HCT116 (cell line): ENCODE data around the gene UBE4A. TPM values are rescaled to one million over a fixed set of nuclear protein-coding genes. Genes with fewer than 3 reads are reported as not detected.
A peak's percentile ranks its signal among the peaks of the same experiment; 100 is the strongest.

Experiments used
- ATAC-seq: fragments of 200-7000 bp; cut with Tn5 transposase; 2 replicates; pipeline ENCODE4 v1.9.1; 2020; ENCODE audit warnings: mild to moderate bottlenecking, moderate library complexity
- BruUV-seq: library from RNA; stranded (reverse); fragments of 400-500 nt; replicated peaks from 2 replicates; lab custom pipeline; 2021; lab: Mats Ljungman, UMichigan
- CTCF ChIA-PET: fragments of 300-600 bp; sonication (Branson Sonifier 250); formaldehyde crosslinking; loops from one replicate; lab custom pipeline; 2021; ENCODE audit warnings: antibody characterized with exemption; lab: Charles Lee
- POLR2A ChIA-PET: fragments of 300-600, 350-600 bp; sonication (Branson Sonifier 250); formaldehyde crosslinking; loops from one replicate; lab custom pipeline; 2021; ENCODE audit warnings: antibody characterized with exemption; lab: Charles Lee
- RAD21 ChIA-PET, 2 experiments: fragments of 300-600 bp; sonication (Branson Sonifier 250); formaldehyde crosslinking; loops; one replicate each; lab custom pipeline; 2023; ENCODE audit warnings: low total read pairs in 2 of 2; ENCODE audit not compliant: uncharacterized antibody in 2 of 2, unreplicated experiment in 2 of 2, low non-redundant PET in 1 of 2; lab: Charles Lee
- DNase-seq: peaks from one replicate; pipeline ENCODE4 v3.0.0-alpha.2; 2010; ENCODE audit warnings: low read depth, low spot score
- H2AFZ ChIP-seq: fragments of 200-600 bp; shearing (Covaris generic), sonication (generic); 2 replicates; pipeline ENCODE4 v1.6.1; 2017; ENCODE audit warnings: low read depth, mixed run types, mixed read lengths, antibody characterized with exemption, low read length; ENCODE audit not compliant: poor library complexity, severe bottlenecking
- H3K27ac ChIP-seq: 2 replicates; pipeline ENCODE4 v1.5.1; 2012; ENCODE audit warnings: low read depth, low read length
- H3K27me3 ChIP-seq: fragments of 200-600 bp; sonication (generic); 2 replicates; pipeline ENCODE4 v1.6.1; 2016; ENCODE audit warnings: mixed run types, low read length, mixed read lengths; ENCODE audit not compliant: insufficient read depth
- H3K36me3 ChIP-seq, 2 experiments: fragments of 200-500 bp in 1 of 2; fragments of 200-600 bp in 1 of 2; sonication (Bioruptor generic) in 1 of 2; sonication (generic) in 1 of 2; 2 replicates each; pipeline versions ENCODE4 v1.5.1 to v1.6.1; 2014 to 2016; ENCODE audit warnings: low read length in 2 of 2, inconsistent platforms in 1 of 2, mixed read lengths in 1 of 2, mixed run types in 1 of 2; ENCODE audit not compliant: insufficient read depth in 2 of 2, control insufficient read depth in 1 of 2
- H3K4me1 ChIP-seq, 2 experiments: fragments of 200-600 bp in 1 of 2; sonication (generic) in 1 of 2; 2 replicates each; pipeline versions ENCODE4 v1.5.1 to v1.6.1; 2012 to 2017; ENCODE audit warnings: low read length in 2 of 2, inconsistent platforms in 1 of 2, mild to moderate bottlenecking in 1 of 2, mixed read lengths in 1 of 2, mixed run types in 1 of 2, moderate library complexity in 1 of 2; ENCODE audit not compliant: insufficient read depth in 2 of 2, control insufficient read depth in 1 of 2
- H3K4me2 ChIP-seq: fragments of 200-600 bp; sonication (generic); 2 replicates; pipeline ENCODE4 v1.6.1; 2017; ENCODE audit warnings: mixed run types, low read length, mixed read lengths
- H3K4me3 ChIP-seq, 2 experiments: fragments of 200-600 bp in 1 of 2; sonication (generic) in 1 of 2; replicated peaks in 1 of 2; 2 replicates each; pipeline ENCODE4 v1.5.1; 2011 to 2016; ENCODE audit warnings: low read length in 2 of 2, control low read depth in 1 of 2, low read depth in 1 of 2, mild to moderate bottlenecking in 1 of 2, mixed read lengths in 1 of 2, mixed run types in 1 of 2
- H3K79me2 ChIP-seq: fragments of 200-600 bp; sonication (generic); 2 replicates; pipeline ENCODE4 v1.6.1; 2017; ENCODE audit warnings: mild to moderate bottlenecking, mixed run types, low read length, moderate library complexity, mixed read lengths; ENCODE audit not compliant: insufficient read depth
- H3K9ac ChIP-seq: fragments of 200-600 bp; sonication (generic); 2 replicates; pipeline ENCODE4 v1.6.1; 2016; ENCODE audit warnings: low read length, mixed read lengths
- H3K9me2 ChIP-seq: fragments of 200-600 bp; sonication (generic), shearing (Covaris generic); 2 replicates; pipeline ENCODE4 v1.6.1; 2017; ENCODE audit warnings: mixed run types, mild to moderate bottlenecking, moderate library complexity; ENCODE audit not compliant: insufficient read depth
- H3K9me3 ChIP-seq, 2 experiments: fragments of 200-500 bp in 1 of 2; fragments of 200-600 bp in 1 of 2; sonication (Bioruptor generic) in 1 of 2; sonication (generic) in 1 of 2; 2 replicates each; pipeline ENCODE4 v1.6.1; 2014 to 2017; ENCODE audit warnings: low read length in 2 of 2, mixed read lengths in 2 of 2, inconsistent platforms in 1 of 2, low read depth in 1 of 2, mild to moderate bottlenecking in 1 of 2, mixed run types in 1 of 2, moderate library complexity in 1 of 2; ENCODE audit not compliant: control insufficient read depth in 1 of 2, insufficient read depth in 1 of 2
- H4K20me1 ChIP-seq: fragments of 200-600 bp; sonication (generic), shearing (Covaris generic); 2 replicates; pipeline ENCODE4 v1.6.1; 2017; ENCODE audit warnings: mixed run types, mild to moderate bottlenecking, moderate library complexity; ENCODE audit not compliant: insufficient read depth
- CEBPB ChIP-seq: IDR thresholded peaks from 2 replicates; pipeline ENCODE4 v1.6.1; 2012; ENCODE audit warnings: low read depth
- POLR2A ChIP-seq: IDR thresholded peaks from 2 replicates; pipeline ENCODE4 v1.7.0; 2011; ENCODE audit warnings: borderline replicate concordance; ENCODE audit not compliant: insufficient read depth, insufficient read length; ENCODE audit errors: extremely low read depth
- RAD21 ChIP-seq: IDR thresholded peaks from 2 replicates; pipeline ENCODE4 v1.6.1; 2012; ENCODE audit warnings: low read depth, mild to moderate bottlenecking
- ZBTB33 ChIP-seq: IDR thresholded peaks from 2 replicates; pipeline ENCODE4 v1.6.1; 2011; ENCODE audit warnings: mild to moderate bottlenecking, low read length, moderate library complexity; ENCODE audit not compliant: insufficient replicate concordance; ENCODE audit errors: extremely low read depth
- intact Hi-C: fragments of 100-400 bp; cut with micrococcal nuclease; formaldehyde crosslinking; loops from 2 replicates; pipeline ENCODE4 v1.10.0; 2022
- total RNA-seq: library from RNA; stranded (reverse); gene quantifications from one replicate; pipeline ENCODE4 v1.2.1, GENCODE V29; 2021; ENCODE audit not compliant: unreplicated experiment
- TF ChIP-seq, protein P1 (sequence below), 3 experiments: fragments of 200-600 bp in 1 of 3; sonication (generic) in 1 of 3; IDR thresholded peaks in 2 of 3; conservative IDR thresholded peaks in 1 of 3; 2 replicates each; pipeline ENCODE4 v1.5.1; 2012 to 2017; ENCODE audit warnings: low read depth in 2 of 3, low read length in 2 of 3, antibody characterized with exemption in 1 of 3, borderline replicate concordance in 1 of 3, control low read depth in 1 of 3, mild to moderate bottlenecking in 1 of 3, mixed read lengths in 1 of 3, mixed run types in 1 of 3, moderate library complexity in 1 of 3; ENCODE audit not compliant: insufficient read depth in 1 of 3
- TF ChIP-seq, protein P2 (sequence below): IDR thresholded peaks from 2 replicates; pipeline ENCODE4 v1.6.1; 2012; ENCODE audit warnings: low read depth

Gene UBE4A
- total RNA-seq, 1 experiment from 2014 or later, result 49.9 TPM

GRCh38 chr11:118353084-118353710, 6.2 kb upstream of the UBE4A start:
- ChIA-PET CTCF (interaction anchor here (1.0 to 1.8 kb wide), 3 partner anchors 9 to 155 kb away, joined by 4 to 7 read pairs (median 5); no protein-coding TSS in a partner anchor), RAD21 (interaction anchor here in 1 of 2 experiments (0.7 kb wide), 1 partner anchor 20 kb away, joined by 3 read pairs; no protein-coding TSS in a partner anchor), POLR2A (no interaction called here)
- Histone ChIP-seq H3K4me2 (peak overlapping the region; percentile 51), H3K27me3 (peaks cover 22% of the 10 kb centered on the region), H3K9me3 (no peaks in the 10 kb centered on the region), H3K9ac (no peak overlapping the region), H3K79me2 (no peaks in the 10 kb centered on the region), H3K27ac (no peak overlapping the region), H3K4me1 (no peaks in the 10 kb centered on the region), H4K20me1 (no peaks in the 10 kb centered on the region), H3K9me2 (no peaks in the 10 kb centered on the region), H3K36me3 (no peaks in the 10 kb centered on the region), H3K4me3 (no peak overlapping the region), H2AFZ (peak overlapping the region; percentile 87)
- no peak for TF ChIP-seq POLR2A
- TF ChIP-seq, protein P1, sequence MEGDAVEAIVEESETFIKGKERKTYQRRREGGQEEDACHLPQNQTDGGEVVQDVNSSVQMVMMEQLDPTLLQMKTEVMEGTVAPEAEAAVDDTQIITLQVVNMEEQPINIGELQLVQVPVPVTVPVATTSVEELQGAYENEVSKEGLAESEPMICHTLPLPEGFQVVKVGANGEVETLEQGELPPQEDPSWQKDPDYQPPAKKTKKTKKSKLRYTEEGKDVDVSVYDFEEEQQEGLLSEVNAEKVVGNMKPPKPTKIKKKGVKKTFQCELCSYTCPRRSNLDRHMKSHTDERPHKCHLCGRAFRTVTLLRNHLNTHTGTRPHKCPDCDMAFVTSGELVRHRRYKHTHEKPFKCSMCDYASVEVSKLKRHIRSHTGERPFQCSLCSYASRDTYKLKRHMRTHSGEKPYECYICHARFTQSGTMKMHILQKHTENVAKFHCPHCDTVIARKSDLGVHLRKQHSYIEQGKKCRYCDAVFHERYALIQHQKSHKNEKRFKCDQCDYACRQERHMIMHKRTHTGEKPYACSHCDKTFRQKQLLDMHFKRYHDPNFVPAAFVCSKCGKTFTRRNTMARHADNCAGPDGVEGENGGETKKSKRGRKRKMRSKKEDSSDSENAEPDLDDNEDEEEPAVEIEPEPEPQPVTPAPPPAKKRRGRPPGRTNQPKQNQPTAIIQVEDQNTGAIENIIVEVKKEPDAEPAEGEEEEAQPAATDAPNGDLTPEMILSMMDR (IDR thresholded peaks at IDR 0.05 in 2 of 3, conservative IDR thresholded peaks at IDR 0.05 in 1 of 3; ENCODE audit: borderline replicate concordance in 1 of 3, insufficient read depth in 1 of 3, low read depth in 2 of 3, low read length in 2 of 3), result peak; percentile 45 to 76 (median 70); a peak in 5 of 6 replicates
- peak; percentile 62 for TF ChIP-seq RAD21
- no peak for TF ChIP-seq CEBPB
- no peak for TF ChIP-seq ZBTB33
- TF ChIP-seq, protein P2, sequence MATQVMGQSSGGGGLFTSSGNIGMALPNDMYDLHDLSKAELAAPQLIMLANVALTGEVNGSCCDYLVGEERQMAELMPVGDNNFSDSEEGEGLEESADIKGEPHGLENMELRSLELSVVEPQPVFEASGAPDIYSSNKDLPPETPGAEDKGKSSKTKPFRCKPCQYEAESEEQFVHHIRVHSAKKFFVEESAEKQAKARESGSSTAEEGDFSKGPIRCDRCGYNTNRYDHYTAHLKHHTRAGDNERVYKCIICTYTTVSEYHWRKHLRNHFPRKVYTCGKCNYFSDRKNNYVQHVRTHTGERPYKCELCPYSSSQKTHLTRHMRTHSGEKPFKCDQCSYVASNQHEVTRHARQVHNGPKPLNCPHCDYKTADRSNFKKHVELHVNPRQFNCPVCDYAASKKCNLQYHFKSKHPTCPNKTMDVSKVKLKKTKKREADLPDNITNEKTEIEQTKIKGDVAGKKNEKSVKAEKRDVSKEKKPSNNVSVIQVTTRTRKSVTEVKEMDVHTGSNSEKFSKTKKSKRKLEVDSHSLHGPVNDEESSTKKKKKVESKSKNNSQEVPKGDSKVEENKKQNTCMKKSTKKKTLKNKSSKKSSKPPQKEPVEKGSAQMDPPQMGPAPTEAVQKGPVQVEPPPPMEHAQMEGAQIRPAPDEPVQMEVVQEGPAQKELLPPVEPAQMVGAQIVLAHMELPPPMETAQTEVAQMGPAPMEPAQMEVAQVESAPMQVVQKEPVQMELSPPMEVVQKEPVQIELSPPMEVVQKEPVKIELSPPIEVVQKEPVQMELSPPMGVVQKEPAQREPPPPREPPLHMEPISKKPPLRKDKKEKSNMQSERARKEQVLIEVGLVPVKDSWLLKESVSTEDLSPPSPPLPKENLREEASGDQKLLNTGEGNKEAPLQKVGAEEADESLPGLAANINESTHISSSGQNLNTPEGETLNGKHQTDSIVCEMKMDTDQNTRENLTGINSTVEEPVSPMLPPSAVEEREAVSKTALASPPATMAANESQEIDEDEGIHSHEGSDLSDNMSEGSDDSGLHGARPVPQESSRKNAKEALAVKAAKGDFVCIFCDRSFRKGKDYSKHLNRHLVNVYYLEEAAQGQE, result no peak
- intact Hi-C loops, result loop anchor here (1.0 to 2.0 kb wide), 3 partner anchors 58 to 208 kb away; no protein-coding TSS in a partner anchor
- BruUV-seq, result no TSS peak
- no peak for DNase-seq
- ATAC-seq, result no peak; the same call in 1 of the 2 replicates
